SK-N-DZ (cell line): Measurements from ENCODE around the gene MALRD1.

Source experiments
- DNase-seq: peaks from one replicate; pipeline ENCODE4 v3.0.0-alpha.2; 2015; ENCODE audit warnings: low spot score

Gene MALRD1

DNA sequence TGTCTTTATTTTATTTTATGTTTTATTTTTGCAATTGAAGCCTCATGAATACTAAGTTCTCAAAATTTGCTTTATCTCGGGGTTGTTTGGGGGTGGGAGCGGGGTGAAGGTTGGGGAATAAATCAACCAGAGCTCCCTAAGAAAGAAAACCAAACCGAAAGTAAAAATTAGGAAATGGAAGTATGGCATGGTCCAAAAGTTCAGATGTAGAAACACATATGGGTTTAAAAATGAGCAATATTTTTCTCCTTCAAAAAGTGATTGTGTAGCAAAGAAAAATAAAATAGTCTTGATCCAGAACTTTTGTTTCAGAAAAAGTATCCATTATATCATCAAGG is 590.3 kb downstream of the MALRD1 start:
- no peak for DNase-seq

DNA sequence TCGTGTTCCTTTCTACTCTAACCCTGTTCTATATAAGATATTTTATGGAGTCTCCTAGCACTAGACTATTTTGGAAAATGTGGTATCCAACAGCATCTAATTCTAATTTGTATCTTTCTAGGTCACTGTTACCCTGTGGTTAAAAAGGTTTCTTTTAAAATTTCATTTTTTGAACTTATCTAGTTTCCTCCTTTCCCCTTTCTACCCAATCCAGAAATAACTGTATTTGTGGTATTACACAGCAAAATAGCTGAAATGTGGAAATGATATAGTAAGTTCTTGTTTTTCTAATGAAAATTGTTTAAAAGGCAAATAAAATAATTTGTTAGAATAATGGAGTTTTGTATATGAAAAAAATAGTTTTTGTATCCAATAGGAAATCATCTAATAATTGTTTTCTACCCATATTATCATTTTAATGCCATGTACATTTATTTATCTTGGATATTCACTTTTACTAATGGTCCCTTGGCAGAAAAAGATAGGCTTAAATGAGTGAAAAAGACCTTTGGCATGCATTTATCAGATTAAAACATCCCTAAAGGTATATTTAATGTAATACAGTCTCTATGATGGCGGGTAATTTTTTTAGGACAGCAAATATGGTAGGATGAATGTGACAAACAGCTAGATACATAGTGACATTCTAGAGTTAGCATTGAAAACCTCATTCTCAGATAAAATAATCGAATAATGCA is 592.1 kb downstream of the MALRD1 start:
- no peak for DNase-seq

DNA sequence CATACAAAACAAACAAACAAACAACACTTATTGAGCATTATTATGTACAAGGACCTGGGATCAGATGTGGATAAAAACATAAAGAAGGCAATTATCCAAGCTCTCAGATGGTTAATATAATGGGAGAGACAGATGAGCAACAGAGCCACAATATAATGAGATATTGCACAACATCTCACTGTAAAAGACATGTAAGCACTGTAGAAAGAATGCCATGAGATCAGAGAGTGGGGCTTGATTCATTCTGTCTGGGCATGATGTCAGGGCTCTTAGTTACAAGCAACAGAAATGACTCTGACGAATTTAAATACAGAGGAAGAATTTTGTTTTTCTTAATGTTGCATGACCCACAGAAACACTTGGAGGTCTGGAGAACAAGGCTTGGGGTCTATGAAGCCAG is 602.9 kb downstream of the MALRD1 start:
- no peak for DNase-seq

- DNase-seq = no peak
These were observed 604.1 kb downstream of the MALRD1 start for GRCh38 chr10:19652750-19653149.

- DNase-seq = no peak
These were observed 605.3 kb downstream of the MALRD1 start for GRCh38 chr10:19653931-19654330.

GRCh38 chr10:19654576-19654975 is 606.0 kb downstream of the MALRD1 start:
- no peak for DNase-seq

GRCh38 chr10:19656420-19657042 is 607.9 kb downstream of the MALRD1 start:
- DNase-seq = no peak

DNA sequence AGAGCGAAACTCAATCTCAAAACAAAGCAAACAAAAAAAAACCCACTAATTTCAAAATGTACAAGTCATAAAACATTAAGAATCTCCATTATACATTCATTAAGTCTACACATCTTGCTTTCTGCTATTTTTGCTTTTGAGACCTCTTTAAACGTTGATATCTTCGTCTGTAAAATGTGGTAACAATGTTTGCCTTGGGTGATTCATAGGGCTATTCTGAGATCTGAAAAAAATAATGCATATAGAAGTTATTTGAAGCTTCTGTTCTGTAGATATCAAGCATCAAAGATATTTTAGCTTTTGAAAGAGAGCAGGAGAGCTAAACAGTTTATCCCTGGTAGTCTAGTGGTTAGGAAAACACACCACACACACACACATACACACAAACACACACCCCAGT is 609.5 kb downstream of the MALRD1 start:
- no peak for DNase-seq

GRCh38 chr10:19658622-19659233 is 610.1 kb downstream of the MALRD1 start:
- no peak for DNase-seq

DNA sequence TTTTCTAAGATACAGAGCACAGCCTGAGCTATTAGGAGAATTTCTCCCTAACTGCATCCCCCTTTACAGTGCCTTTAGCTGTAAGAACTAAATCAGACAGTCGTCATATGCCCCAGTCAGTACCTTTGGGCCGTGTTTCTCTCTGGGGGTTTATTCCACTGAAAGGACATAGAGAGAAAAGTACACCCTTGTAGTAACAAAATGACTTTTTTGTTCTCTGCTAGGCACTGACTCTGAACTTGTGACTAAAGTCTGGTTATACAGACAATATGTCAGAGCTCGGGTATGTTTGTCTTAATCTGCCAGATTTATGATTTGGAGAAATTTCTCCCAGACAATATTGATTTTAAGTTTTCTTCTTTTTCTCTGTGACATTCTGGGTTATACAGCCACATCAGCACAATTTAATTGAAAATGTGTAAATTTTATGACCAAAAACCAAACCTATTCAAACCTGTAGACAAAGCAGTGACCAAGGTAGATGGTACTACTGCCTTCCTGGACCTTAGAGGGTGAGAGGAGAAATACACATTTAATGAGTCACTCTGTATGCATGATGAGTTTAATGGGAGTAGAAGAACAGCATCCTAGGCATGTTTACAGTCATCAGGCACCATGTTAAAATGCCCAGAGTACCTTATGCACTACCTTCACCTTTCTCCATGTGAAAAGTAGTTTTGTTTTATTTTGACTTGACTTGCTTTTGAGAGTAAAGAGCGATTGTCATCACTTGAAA is 611.5 kb downstream of the MALRD1 start:
- no peak for DNase-seq

GRCh38 chr10:19663344-19663743 is 614.7 kb downstream of the MALRD1 start:
- no peak for DNase-seq

DNA sequence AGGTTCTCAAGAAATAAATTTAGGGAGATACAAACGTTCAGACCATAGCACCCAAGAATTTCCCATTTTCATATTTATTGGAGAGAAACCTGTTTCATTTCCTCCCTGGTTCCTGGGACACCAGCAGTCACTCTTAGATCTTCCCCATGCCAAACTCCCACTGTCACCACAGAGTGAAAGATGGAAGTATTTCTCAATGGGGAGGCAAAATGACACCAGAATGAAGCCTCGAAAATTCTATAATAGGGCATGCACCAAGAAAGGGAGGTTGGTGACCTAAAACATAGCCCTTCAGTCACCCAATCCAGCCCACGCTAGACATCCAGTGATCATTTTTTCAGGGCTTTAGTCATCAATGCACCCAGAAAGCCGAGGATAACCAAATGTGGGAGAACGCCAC is 619.5 kb downstream of the MALRD1 start:
- no peak for DNase-seq

DNA sequence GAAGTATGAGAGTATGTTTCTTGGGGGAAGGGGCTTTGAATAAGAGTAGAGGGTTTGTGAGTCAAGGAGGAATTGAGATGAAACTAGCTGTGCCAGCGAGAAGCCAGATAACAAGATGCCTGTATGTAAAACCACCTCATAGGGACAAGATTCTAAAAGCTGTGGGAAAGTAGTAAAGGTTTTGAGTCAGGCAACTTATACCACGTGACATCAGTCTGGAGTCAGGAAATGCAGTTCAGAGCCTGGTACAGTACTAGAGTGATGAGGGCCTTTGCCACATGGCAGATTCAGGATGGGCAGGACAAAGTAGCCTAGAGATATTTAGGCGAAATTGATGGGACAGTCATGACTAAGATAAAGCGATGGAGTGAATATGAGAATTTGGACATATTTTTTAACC is 627.5 kb downstream of the MALRD1 start:
- DNase-seq = no peak

- DNase-seq = no peak
These were observed 634.8 kb downstream of the MALRD1 start for GRCh38 chr10:19683356-19683755.

DNA sequence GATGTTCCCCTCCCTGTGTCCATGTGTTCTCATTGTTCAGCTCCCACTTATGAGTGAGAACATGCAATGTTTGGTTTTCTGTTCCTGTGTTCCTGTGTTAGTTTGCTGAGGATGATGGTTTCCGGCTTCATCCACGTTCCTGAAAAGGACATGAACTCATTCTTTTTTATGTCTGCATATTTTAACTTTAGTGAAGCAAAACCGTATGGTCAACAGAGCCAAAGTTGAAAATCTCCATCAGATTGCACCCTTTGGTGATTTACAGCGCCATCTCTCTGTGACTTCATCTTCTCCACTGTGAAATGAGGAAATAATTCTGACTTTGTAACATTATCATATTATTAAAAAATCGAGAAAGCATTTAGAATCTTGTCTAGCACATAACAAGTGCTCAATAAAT is 635.4 kb downstream of the MALRD1 start:
- DNase-seq = no peak

- DNase-seq = no peak
These were observed 639.7 kb downstream of the MALRD1 start for GRCh38 chr10:19688344-19688743.

DNA sequence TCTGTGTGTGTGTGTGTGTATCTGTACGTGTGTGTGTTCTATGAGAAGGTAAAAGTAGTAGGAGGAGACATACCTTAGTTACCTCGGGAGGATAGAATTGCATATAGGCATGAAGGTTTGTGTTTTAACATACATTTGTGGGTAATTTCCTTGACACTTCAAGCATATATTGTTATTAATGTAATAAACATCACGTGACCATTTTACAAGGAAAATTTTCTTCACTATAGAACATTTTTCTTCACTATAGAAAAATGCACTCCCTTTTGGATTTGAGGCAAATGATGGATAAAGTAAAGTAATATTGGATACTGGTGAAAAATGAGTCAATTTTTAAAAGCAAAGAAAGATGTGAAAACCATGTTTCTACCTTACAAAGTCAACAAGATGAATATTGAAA is 640.6 kb downstream of the MALRD1 start:
- no peak for DNase-seq

- no peak for DNase-seq
These were observed 650.7 kb downstream of the MALRD1 start for GRCh38 chr10:19699299-19699698.

- DNase-seq = no peak
These were observed 652.9 kb downstream of the MALRD1 start for GRCh38 chr10:19701427-19702052.

- no peak for DNase-seq
These were observed 653.6 kb downstream of the MALRD1 start for GRCh38 chr10:19702215-19702614.

GRCh38 chr10:19704544-19704943 is 655.9 kb downstream of the MALRD1 start:
- no peak for DNase-seq

DNA sequence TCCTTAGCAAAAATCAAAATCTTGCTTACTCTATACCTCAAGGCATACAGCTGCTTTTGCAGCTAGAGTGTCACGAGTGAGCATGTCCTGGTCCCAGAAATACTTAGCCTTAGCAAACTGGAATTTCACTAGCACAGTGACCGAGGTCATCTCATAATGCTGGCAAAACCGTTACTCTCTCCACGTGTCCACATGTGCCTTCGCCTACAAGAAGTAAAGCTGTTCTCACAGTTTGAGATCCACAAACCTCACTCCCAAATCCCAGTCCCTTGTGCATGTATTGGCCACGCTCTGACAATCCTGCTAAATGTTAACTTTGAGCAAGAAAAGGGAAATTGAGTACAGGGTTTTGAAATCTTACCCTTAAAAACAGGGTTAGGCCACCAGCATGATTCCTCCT is 656.6 kb downstream of the MALRD1 start:
- no peak for DNase-seq
